Measurements from ENCODE around the gene SHD. TPM values are rescaled to one million over a fixed set of nuclear protein-coding genes. Genes with fewer than 3 reads are reported as not detected.

SHD gene
- total RNA-seq (2012; rRNA removed) (not detected in 2 replicates), polyA plus RNA-seq (2012; rRNA removed) (not detected in 2 replicates), Bru-seq, nascent RNA (not detected), BruChase-seq, experiment 1, labeled RNA remaining after a 6-hour chase (not detected), BruChase-seq, experiment 2, labeled RNA remaining after a 2-hour chase (percentile 4 among the genes with signal in this experiment)
- polyA plus RNA-seq (2012; cell fraction: cytosol; rRNA removed): not detected in 2 replicates
- not detected in 2 replicates for polyA plus RNA-seq (2012; cell fraction: nucleus; rRNA removed; ENCODE audit: low replicate concordance)
- long read RNA-seq: 0 reads

GRCh38 chr19:4278419-4279266 is at the start of gene SHD:
SHD (plus strand) TSS chr19:4279266; CDS start chr19:4280064, 798 bp downstream.
- no peak within 1 kb of the TSS for H2AK5ac ChIP-seq (ENCODE audit: low read depth, low read length)
- no peaks in the 10 kb centered on the region for H3K4me1 ChIP-seq (ENCODE audit: control insufficient read depth, insufficient read depth, low read length)
- H3K56ac ChIP-seq (ENCODE audit: extremely low read depth, insufficient read depth, low read length): no peak within 1 kb of the TSS
- dilution Hi-C loops (cut with HindIII; ENCODE audit: low sequenced_read_pairs, unreplicated experiment) (no loop called here), in situ Hi-C loops (cut with MboI; ENCODE audit: low sequenced_read_pairs) (no loop called here), intact Hi-C loops (cut with micrococcal nuclease) (no loop called here)
- no peak within 1 kb of the TSS for H3K4me3 ChIP-seq (ENCODE audit: insufficient read depth, low read depth, low read length)
- H2AK9ac ChIP-seq (replicated peaks; ENCODE audit: low read depth, low read length, poor library complexity): no peak within 1 kb of the TSS
- H3K4ac ChIP-seq (ENCODE audit: low read depth, low read length): no peak within 1 kb of the TSS
- no peak within 1 kb of the TSS for H3K18ac ChIP-seq (ENCODE audit: low read depth, low read length)
- H4K20me1 ChIP-seq (ENCODE audit: insufficient read depth, low read length): no peaks in the 10 kb centered on the region
- H2BK20ac ChIP-seq (ENCODE audit: low read depth, low read length): no peak within 1 kb of the TSS
- no peak within 1 kb of the TSS for H3K9ac ChIP-seq (ENCODE audit: low read depth, low read length)
- H4K91ac ChIP-seq (ENCODE audit: insufficient read depth, low read depth, low read length): no peak within 1 kb of the TSS
- no peak within 1 kb of the TSS for H2BK120ac ChIP-seq (ENCODE audit: low read depth, low read length)
- H3K9me3 ChIP-seq (ENCODE audit: control insufficient read depth, insufficient read depth, low read length): peaks cover 2% of the 10 kb centered on the region; the same call in 1 of the 2 replicates
- H3K27me3 ChIP-seq (ENCODE audit: control insufficient read depth, insufficient read depth, low read length): peaks cover 47% of the 10 kb centered on the region
- no peak within 1 kb of the TSS for H4K8ac ChIP-seq (ENCODE audit: low read depth in 2 of 2, low read length in 2 of 2)
- ATAC-seq (ENCODE audit: low read depth): peak; percentile 59
- H3K23ac ChIP-seq (ENCODE audit: low read depth, low read length): no peak within 1 kb of the TSS
- H3K27ac ChIP-seq (ENCODE audit: insufficient read depth, low read length): no peak within 1 kb of the TSS
- no TSS peak for BruUV-seq (replicated peaks)
- ChIA-PET POLR2A (ENCODE audit: unreplicated experiment) (no interaction called here), CTCF (no interaction called here)
- H2BK15ac ChIP-seq (ENCODE audit: low read depth, low read length): no peak within 1 kb of the TSS
- H3K79me1 ChIP-seq (ENCODE audit: low read depth in 1 of 2, low read length in 2 of 2): no peaks in the 10 kb centered on the region
- H3K9me1 ChIP-seq (ENCODE audit: insufficient read depth, low read length): no peaks in the 10 kb centered on the region
- peak within 1 kb of the TSS; percentile 19; the same call in 1 of the 2 replicates for H3K4me2 ChIP-seq (ENCODE audit: low read depth, low read length)
- H2BK5ac ChIP-seq (ENCODE audit: low read depth, low read length, poor library complexity, severe bottlenecking): no peak within 1 kb of the TSS
- no peak within 1 kb of the TSS for H4K5ac ChIP-seq (ENCODE audit: low read depth, low read length)
- H3K36me3 ChIP-seq (ENCODE audit: control insufficient read depth, insufficient read depth, low read length): no peaks in the 10 kb centered on the region
- WGBS, 2 experiments (ENCODE audit: extremely low coverage in 2 of 2, insufficient read length in 1 of 2): 0% methylated on average over 5 of the region's 44 CpGs; no CpG with 5 or more reads in 1 of the 2 experiments
- peak within 1 kb of the TSS; percentile 11 for H2AFZ ChIP-seq (replicated peaks; ENCODE audit: low read length, poor library complexity)
- TF ChIP-seq USF2 (IDR thresholded peaks at IDR 0.05; ENCODE audit: low read depth, low read length) (no peak), ELK1 (IDR thresholded peaks at IDR 0.05; ENCODE audit: borderline replicate concordance, low read depth, low read length) (no peak), RFX5 (IDR thresholded peaks at IDR 0.05; ENCODE audit: low read depth, low read length) (no peak), MAFK (IDR thresholded peaks at IDR 0.05; ENCODE audit: low read depth, low read length) (no peak), RCOR1 (IDR thresholded peaks at IDR 0.05; ENCODE audit: insufficient replicate concordance, low read length) (no peak), POLR2A (IDR thresholded peaks at IDR 0.05; ENCODE audit: low read depth, low read length) (no peak), RAD21 (IDR thresholded peaks at IDR 0.05; ENCODE audit: low read length) (no peak), CEBPB (IDR thresholded peaks at IDR 0.05; ENCODE audit: low read depth, low read length) (no peak), BHLHE40 (IDR thresholded peaks at IDR 0.05; ENCODE audit: low read depth, low read length) (no peak)
- no peak for DNase-seq
- H3K14ac ChIP-seq (replicated peaks; ENCODE audit: low read depth, low read length): no peak within 1 kb of the TSS
